OCI-LY7 (cell line): ENCODE data around the gene NGEF. TPM values are rescaled to one million over a fixed set of nuclear protein-coding genes. Genes with fewer than 3 reads are reported as not detected.

ENCODE experiments used
- BruUV-seq: library from RNA; stranded (reverse); fragments of 400-500 nt; replicated peaks from 2 replicates; lab custom pipeline; 2021; lab: Mats Ljungman, UMichigan
- CTCF ChIA-PET: fragments of 300-600 bp; sonication (Branson Sonifier 250); formaldehyde crosslinking; loops from one replicate; lab custom pipeline; 2022; ENCODE audit warnings: antibody characterized with exemption; ENCODE audit not compliant: unreplicated experiment; lab: Charles Lee
- POLR2A ChIA-PET: fragments of 300-600 bp; sonication (Branson Sonifier 250); formaldehyde crosslinking; loops from one replicate; lab custom pipeline; 2022; ENCODE audit warnings: antibody characterized with exemption; lab: Charles Lee
- DNase-seq: peaks from one replicate; pipeline ENCODE4 v3.0.0-alpha.2; 2015; ENCODE audit warnings: low spot score
- H2AFZ ChIP-seq: fragments of 200-600 bp; sonication (generic), shearing (Covaris generic); 2 replicates; pipeline ENCODE4 v1.6.1; 2014; ENCODE audit warnings: mild to moderate bottlenecking, antibody characterized with exemption, low read length, moderate library complexity
- H3K27ac ChIP-seq: fragments of 200-600 bp; sonication (generic); 2 replicates; pipeline ENCODE4 v1.5.1; 2014; ENCODE audit warnings: mixed run types, low read depth, mild to moderate bottlenecking, moderate library complexity, low read length, inconsistent platforms; ENCODE audit not compliant: poor library complexity, severe bottlenecking
- H3K36me3 ChIP-seq: fragments of 200-600 bp; sonication (generic); 2 replicates; pipeline ENCODE4 v1.6.1; 2014; ENCODE audit warnings: mild to moderate bottlenecking, antibody characterized with exemption, low read length, moderate library complexity, mixed read lengths; ENCODE audit not compliant: insufficient read depth
- H3K4me1 ChIP-seq: fragments of 200-600 bp; sonication (generic); 2 replicates; pipeline ENCODE4 v1.5.1; 2014; ENCODE audit warnings: mild to moderate bottlenecking, low read length; ENCODE audit not compliant: insufficient read depth, poor library complexity, severe bottlenecking
- H3K4me2 ChIP-seq: fragments of 200-600 bp; sonication (generic); 2 replicates; pipeline ENCODE4 v1.6.1; 2014; ENCODE audit warnings: mild to moderate bottlenecking, low read length
- H3K4me3 ChIP-seq: fragments of 200-600 bp; sonication (generic); 2 replicates; pipeline ENCODE4 v1.5.1; 2014; ENCODE audit warnings: mild to moderate bottlenecking, low read depth, low read length; ENCODE audit not compliant: poor library complexity, severe bottlenecking
- H3K79me2 ChIP-seq: fragments of 200-600 bp; sonication (generic); 2 replicates; pipeline ENCODE4 v1.6.1; 2016; ENCODE audit warnings: low read depth, mild to moderate bottlenecking, low read length, moderate library complexity, mixed read lengths; ENCODE audit not compliant: insufficient read depth
- H3K9me2 ChIP-seq: fragments of 200-600 bp; sonication (generic); 2 replicates; pipeline ENCODE4 v1.6.1; 2016; ENCODE audit warnings: mild to moderate bottlenecking, low read length, mixed read lengths; ENCODE audit not compliant: insufficient read depth
- H3K9me3 ChIP-seq: fragments of 200-600 bp; sonication (generic); 2 replicates; pipeline ENCODE4 v1.6.1; 2014; ENCODE audit warnings: mild to moderate bottlenecking, mixed run types, low read length, mixed read lengths
- H4K20me1 ChIP-seq: fragments of 200-600 bp; sonication (generic); 2 replicates; pipeline ENCODE4 v1.6.1; 2014; ENCODE audit warnings: mild to moderate bottlenecking, antibody characterized with exemption, low read length, moderate library complexity, mixed read lengths; ENCODE audit not compliant: insufficient read depth
- EZH2phosphoT487 ChIP-seq: fragments of 200-600 bp; sonication (generic); IDR thresholded peaks from 2 replicates; pipeline ENCODE4 v1.6.1; 2018; ENCODE audit warnings: low read depth, borderline replicate concordance, mild to moderate bottlenecking, mixed run types, antibody characterized with exemption, low read length, moderate library complexity, mixed read lengths
- intact Hi-C: fragments of 100-400 bp; cut with micrococcal nuclease; formaldehyde crosslinking; loops from one replicate; pipeline ENCODE4 v1.10.0; 2022; ENCODE audit not compliant: unreplicated experiment
- small RNA-seq: library from RNA; depleted of rRNA; stranded (forward); fragments of <200 nt; gene quantifications from one replicate; pipeline ENCODE3, GENCODE V24; 2014
- total RNA-seq, 2 experiments: library from RNA; depleted of rRNA in 1 of 2; stranded (reverse); fragments of >200 nt in 1 of 2; shearing (Covaris generic) in 1 of 2; gene quantifications; 2 replicates each; pipeline ENCODE4 v1.2.3, GENCODE V29; 2014 to 2022
- TF ChIP-seq, protein P1 (sequence below): fragments of 200-600 bp; sonication (generic); conservative IDR thresholded peaks from 2 replicates; pipeline ENCODE4 v1.5.1; 2014; ENCODE audit warnings: mild to moderate bottlenecking, antibody characterized with exemption, low read length, moderate library complexity, mixed read lengths

NGEF gene
- total RNA-seq, 2 experiments from 2014 or later = 0.82 TPM; not detected in 1

DNA sequence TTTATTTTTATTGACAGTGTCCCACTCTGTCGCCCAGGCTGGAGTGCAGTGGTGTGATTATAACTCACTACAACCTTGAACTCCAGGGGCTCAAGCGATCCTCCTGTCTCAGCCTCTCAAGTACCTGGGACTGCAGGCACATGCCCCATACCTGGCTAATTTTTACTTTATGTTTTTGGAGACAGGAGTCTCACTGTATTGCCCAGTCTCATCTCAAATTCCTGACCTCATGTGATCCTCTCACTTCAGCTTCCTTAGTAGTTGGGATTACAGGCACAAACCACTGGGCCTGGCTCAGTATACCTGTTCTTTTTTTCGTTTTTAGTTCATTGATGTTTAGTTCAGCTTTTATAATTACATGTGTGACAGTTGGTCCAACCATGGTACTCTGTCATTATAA, 183.1 kb downstream of the NGEF start:
- H3K79me2 ChIP-seq = no peaks in the 10 kb centered on the region
- no peak overlapping the region for H3K4me2 ChIP-seq
- no peaks in the 10 kb centered on the region for H4K20me1 ChIP-seq
- ChIA-PET CTCF (no interaction called here), POLR2A (interaction anchor here (1.1 to 1.6 kb wide), 2 partner anchors 25 to 34 kb away, joined by 3 to 5 read pairs; no protein-coding TSS in a partner anchor)
- no peak overlapping the region for H3K4me3 ChIP-seq
- no peaks in the 10 kb centered on the region for H3K4me1 ChIP-seq
- intact Hi-C loops = no loop called here
- no TSS peak for BruUV-seq
- H3K9me2 ChIP-seq = no peaks in the 10 kb centered on the region
- H3K9me3 ChIP-seq = no peaks in the 10 kb centered on the region
- no peak for DNase-seq
- H2AFZ ChIP-seq = no peak overlapping the region
- peaks cover 58% of the 10 kb centered on the region for H3K36me3 ChIP-seq
- TF ChIP-seq EZH2phosphoT487 = no peak
- TF ChIP-seq, protein P1, sequence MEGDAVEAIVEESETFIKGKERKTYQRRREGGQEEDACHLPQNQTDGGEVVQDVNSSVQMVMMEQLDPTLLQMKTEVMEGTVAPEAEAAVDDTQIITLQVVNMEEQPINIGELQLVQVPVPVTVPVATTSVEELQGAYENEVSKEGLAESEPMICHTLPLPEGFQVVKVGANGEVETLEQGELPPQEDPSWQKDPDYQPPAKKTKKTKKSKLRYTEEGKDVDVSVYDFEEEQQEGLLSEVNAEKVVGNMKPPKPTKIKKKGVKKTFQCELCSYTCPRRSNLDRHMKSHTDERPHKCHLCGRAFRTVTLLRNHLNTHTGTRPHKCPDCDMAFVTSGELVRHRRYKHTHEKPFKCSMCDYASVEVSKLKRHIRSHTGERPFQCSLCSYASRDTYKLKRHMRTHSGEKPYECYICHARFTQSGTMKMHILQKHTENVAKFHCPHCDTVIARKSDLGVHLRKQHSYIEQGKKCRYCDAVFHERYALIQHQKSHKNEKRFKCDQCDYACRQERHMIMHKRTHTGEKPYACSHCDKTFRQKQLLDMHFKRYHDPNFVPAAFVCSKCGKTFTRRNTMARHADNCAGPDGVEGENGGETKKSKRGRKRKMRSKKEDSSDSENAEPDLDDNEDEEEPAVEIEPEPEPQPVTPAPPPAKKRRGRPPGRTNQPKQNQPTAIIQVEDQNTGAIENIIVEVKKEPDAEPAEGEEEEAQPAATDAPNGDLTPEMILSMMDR = no peak
- H3K27ac ChIP-seq = no peak overlapping the region

Small RNA genes within 50 kb of the gene (small RNA-seq; reads per million reads assigned to genes)
- not detected for gene RF00019

Other genes with a start within 250 kb of the NGEF start
- gene KCNJ13, start 236.7 kb downstream of the NGEF start, total RNA-seq (2014; rRNA removed; shearing (Covaris generic)) = not detected in 2 replicates
- gene KCNJ13, start 236.7 kb downstream of the NGEF start, total RNA-seq (2022) = not detected in 2 replicates
- 0.13 and 0.41 TPM in 2 replicates for gene SNORC, start 143.0 kb downstream of the NGEF start, total RNA-seq (2014; rRNA removed; shearing (Covaris generic))
- 0.59 and 1.4 TPM in 2 replicates for gene SNORC, start 143.0 kb downstream of the NGEF start, total RNA-seq (2022)
- not detected in 2 replicates for gene NEU2, start 19.4 kb upstream of the NGEF start, total RNA-seq (2014; rRNA removed; shearing (Covaris generic))
- not detected in 2 replicates for gene NEU2, start 19.4 kb upstream of the NGEF start, total RNA-seq (2022)
- 68.3 and 79.5 TPM in 2 replicates for gene INPP5D, start 47.1 kb upstream of the NGEF start, total RNA-seq (2014; rRNA removed; shearing (Covaris generic))
- gene INPP5D, start 47.1 kb upstream of the NGEF start, total RNA-seq (2022) = 92.6 and 109 TPM in 2 replicates
- 42.5 and 44.9 TPM in 2 replicates for gene ATG16L1, start 238.4 kb upstream of the NGEF start, total RNA-seq (2014; rRNA removed; shearing (Covaris generic))
- 31.8 and 36.2 TPM in 2 replicates for gene ATG16L1, start 238.4 kb upstream of the NGEF start, total RNA-seq (2022)